ENCODE data around the gene ZBTB47. TPM values are rescaled to one million over a fixed set of nuclear protein-coding genes. Genes with fewer than 3 reads are reported as not detected.

Gene ZBTB47
- polyA plus RNA-seq, 1 donor from 2014 or later, result 4.8 TPM

GRCh38 chr3:42680806-42681205, 27.3 kb downstream of the ZBTB47 start:
- Histone ChIP-seq H3K27ac (ENCODE audit: low read length) (no peak overlapping the region), H2AFZ (ENCODE audit: low read depth, low read length) (no peak overlapping the region)
- TF ChIP-seq MXI1 (conservative IDR thresholded peaks at IDR 0.05; ENCODE audit: poor library complexity, severe bottlenecking), result no peak
- no peak for TF ChIP-seq TAF1 (IDR thresholded peaks at IDR 0.05; ENCODE audit: low read depth)
- TF ChIP-seq RAD21 (conservative IDR thresholded peaks at IDR 0.05), result no peak
- TF ChIP-seq REST (IDR thresholded peaks at IDR 0.05; ENCODE audit: borderline replicate concordance), result no peak
- TF ChIP-seq POLR2AphosphoS5 (IDR thresholded peaks at IDR 0.05), result no peak
- no peak for TF ChIP-seq SMC3 (conservative IDR thresholded peaks at IDR 0.05; ENCODE audit: poor library complexity)
- TF ChIP-seq EZH2 (IDR thresholded peaks at IDR 0.05; ENCODE audit: borderline replicate concordance, insufficient read depth, low read length, poor library complexity, severe bottlenecking), result no peak
- TF ChIP-seq, protein P1, sequence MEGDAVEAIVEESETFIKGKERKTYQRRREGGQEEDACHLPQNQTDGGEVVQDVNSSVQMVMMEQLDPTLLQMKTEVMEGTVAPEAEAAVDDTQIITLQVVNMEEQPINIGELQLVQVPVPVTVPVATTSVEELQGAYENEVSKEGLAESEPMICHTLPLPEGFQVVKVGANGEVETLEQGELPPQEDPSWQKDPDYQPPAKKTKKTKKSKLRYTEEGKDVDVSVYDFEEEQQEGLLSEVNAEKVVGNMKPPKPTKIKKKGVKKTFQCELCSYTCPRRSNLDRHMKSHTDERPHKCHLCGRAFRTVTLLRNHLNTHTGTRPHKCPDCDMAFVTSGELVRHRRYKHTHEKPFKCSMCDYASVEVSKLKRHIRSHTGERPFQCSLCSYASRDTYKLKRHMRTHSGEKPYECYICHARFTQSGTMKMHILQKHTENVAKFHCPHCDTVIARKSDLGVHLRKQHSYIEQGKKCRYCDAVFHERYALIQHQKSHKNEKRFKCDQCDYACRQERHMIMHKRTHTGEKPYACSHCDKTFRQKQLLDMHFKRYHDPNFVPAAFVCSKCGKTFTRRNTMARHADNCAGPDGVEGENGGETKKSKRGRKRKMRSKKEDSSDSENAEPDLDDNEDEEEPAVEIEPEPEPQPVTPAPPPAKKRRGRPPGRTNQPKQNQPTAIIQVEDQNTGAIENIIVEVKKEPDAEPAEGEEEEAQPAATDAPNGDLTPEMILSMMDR (IDR thresholded peaks at IDR 0.05; ENCODE audit: poor library complexity, severe bottlenecking), result no peak
- no peak for TF ChIP-seq EP300 (conservative IDR thresholded peaks at IDR 0.05; ENCODE audit: poor library complexity, severe bottlenecking)

GRCh38 chr3:42681361-42682038, 28.0 kb downstream of the ZBTB47 start:
- Histone ChIP-seq H3K9me3 (ENCODE audit: low read length) (no peaks in the 10 kb centered on the region), H3K36me3 (ENCODE audit: insufficient read depth, low read length) (no peaks in the 10 kb centered on the region), H3K79me2 (replicated peaks; ENCODE audit: insufficient read depth, low read length) (no peaks in the 10 kb centered on the region), H4K20me1 (ENCODE audit: insufficient read depth) (no peaks in the 10 kb centered on the region), H3K4me3 (ENCODE audit: low read length) (no peak overlapping the region), H3K9ac (ENCODE audit: low read length) (no peak overlapping the region), H3K4me2 (ENCODE audit: low read length) (no peak overlapping the region), H2AFZ (ENCODE audit: low read depth, low read length) (no peak overlapping the region), H3K9me2 (ENCODE audit: insufficient read depth, low read length) (no peaks in the 10 kb centered on the region), H3F3A (ENCODE audit: insufficient read depth, low read length, poor library complexity, severe bottlenecking) (no peaks in the 10 kb centered on the region), H3K27me3 (ENCODE audit: insufficient read depth, low read depth, low read length) (no peaks in the 10 kb centered on the region), H3K27ac (ENCODE audit: low read length) (no peak overlapping the region)
- no peak for TF ChIP-seq TAF1 (IDR thresholded peaks at IDR 0.05; ENCODE audit: low read depth)
- TF ChIP-seq EP300 (conservative IDR thresholded peaks at IDR 0.05; ENCODE audit: poor library complexity, severe bottlenecking), result no peak
- no peak for TF ChIP-seq REST (IDR thresholded peaks at IDR 0.05; ENCODE audit: borderline replicate concordance)
- no peak for TF ChIP-seq POLR2AphosphoS5 (IDR thresholded peaks at IDR 0.05)
- no peak for TF ChIP-seq RAD21 (conservative IDR thresholded peaks at IDR 0.05)
- no peak for TF ChIP-seq MXI1 (conservative IDR thresholded peaks at IDR 0.05; ENCODE audit: poor library complexity, severe bottlenecking)
- TF ChIP-seq, protein P1 (IDR thresholded peaks at IDR 0.05; ENCODE audit: poor library complexity, severe bottlenecking), result no peak
- TF ChIP-seq SMC3 (conservative IDR thresholded peaks at IDR 0.05; ENCODE audit: poor library complexity), result no peak
- TF ChIP-seq EZH2 (IDR thresholded peaks at IDR 0.05; ENCODE audit: borderline replicate concordance, insufficient read depth, low read length, poor library complexity, severe bottlenecking), result no peak

More at GRCh38 chr3:42680806-42681205, 27.3 kb downstream of the ZBTB47 start:
- no peaks in the 10 kb centered on the region for H3K79me2 ChIP-seq (replicated peaks; ENCODE audit: insufficient read depth, low read length)
- no peaks in the 10 kb centered on the region for H3K36me3 ChIP-seq (ENCODE audit: insufficient read depth, low read length)
- no peaks in the 10 kb centered on the region for H3K9me3 ChIP-seq (ENCODE audit: low read length)
- H4K20me1 ChIP-seq (ENCODE audit: insufficient read depth), result no peaks in the 10 kb centered on the region
- H3K9ac ChIP-seq (ENCODE audit: low read length), result no peak overlapping the region
- H3F3A ChIP-seq (ENCODE audit: insufficient read depth, low read length, poor library complexity, severe bottlenecking), result no peaks in the 10 kb centered on the region
- no peak overlapping the region for H3K4me3 ChIP-seq (ENCODE audit: low read length)
- H3K27me3 ChIP-seq (ENCODE audit: insufficient read depth, low read depth, low read length), result no peaks in the 10 kb centered on the region
- H3K9me2 ChIP-seq (ENCODE audit: insufficient read depth, low read length), result no peaks in the 10 kb centered on the region
- no peak overlapping the region for H3K4me2 ChIP-seq (ENCODE audit: low read length)
